Measurements from ENCODE around the gene DLX6.
"Not testable (repeated sequence)": the region's sequence is repeated elsewhere in the genome, so short reads cannot be mapped to it uniquely, and the experiment has no call there.

The DLX6 gene

GRCh38 chr7:97022491-97023306 lies 17.3 kb downstream of the DLX6 start:
- no peak for DNase-seq (ENCODE audit: low read depth in 2 of 2)

DNA sequence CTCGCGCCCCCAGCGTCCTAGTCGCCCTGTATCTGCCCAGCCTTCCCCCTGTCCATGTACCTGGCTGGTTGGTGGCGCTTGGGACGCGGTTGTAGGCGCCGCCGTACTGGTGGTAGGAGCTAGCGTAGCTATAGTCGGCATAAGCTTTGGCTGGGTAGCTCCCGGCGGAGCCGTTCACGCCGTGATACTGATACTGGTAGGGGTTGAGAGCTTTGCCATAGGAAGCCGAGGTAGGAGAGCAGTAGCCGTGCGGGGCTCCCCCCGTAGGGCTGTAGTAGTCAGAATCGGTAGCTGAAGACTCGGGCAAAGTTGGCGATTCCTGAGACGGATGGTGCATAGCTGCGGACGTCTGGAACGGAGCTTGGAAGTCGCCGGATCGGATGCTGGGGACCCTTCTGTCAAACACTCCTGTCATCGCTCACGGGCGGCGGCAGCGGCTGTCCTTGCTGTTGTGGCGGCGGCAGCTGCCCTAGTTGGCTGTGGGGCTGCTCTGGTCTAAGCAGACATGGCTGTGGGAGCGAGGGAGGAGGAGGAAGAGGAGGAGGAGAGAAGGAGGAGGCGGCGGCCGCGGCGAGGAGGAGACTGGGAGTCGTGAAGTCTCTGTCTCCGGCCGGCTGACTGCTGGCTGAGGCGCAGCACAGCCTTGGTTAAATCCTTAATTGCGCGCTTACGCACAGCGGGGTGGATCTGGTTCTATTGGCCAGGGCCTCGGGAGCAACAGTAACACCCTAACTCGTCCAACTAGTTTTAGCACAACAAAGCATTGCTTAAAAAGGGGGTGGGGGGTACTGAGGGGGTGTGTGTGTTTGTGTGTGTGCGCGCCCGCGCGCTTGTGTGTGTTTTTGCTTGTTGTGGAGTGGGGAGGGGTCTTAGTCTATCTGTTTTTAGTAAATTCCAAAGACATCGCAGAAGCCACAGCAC lies 19.1 kb downstream of the DLX6 start, which contains the start of gene DLX5:
Gene DLX5 (minus strand): TSS at position 623 of the 921 bp plus-strand sequence. CDS start 208 bp downstream, at position 415.
- no peak for DNase-seq (ENCODE audit: low read depth in 2 of 2)

- no peak for DNase-seq (ENCODE audit: low read depth in 2 of 2)
Measured at GRCh38 chr7:97025130-97025499, 19.8 kb downstream of the DLX6 start.

- no peak for DNase-seq (ENCODE audit: low read depth in 2 of 2)
Measured at GRCh38 chr7:97025983-97026714, 20.8 kb downstream of the DLX6 start.

GRCh38 chr7:97026715-97027426 lies 21.5 kb downstream of the DLX6 start:
- DNase-seq (ENCODE audit: low read depth in 2 of 2): no peak

- DNase-seq (ENCODE audit: low read depth in 2 of 2): peak; percentile 46 to 55
Measured at GRCh38 chr7:97027427-97028234, 22.3 kb downstream of the DLX6 start.

- DNase-seq (ENCODE audit: low read depth in 2 of 2): not testable (repeated sequence)
Measured at GRCh38 chr7:97034213-97034852, 29.0 kb downstream of the DLX6 start.

DNA sequence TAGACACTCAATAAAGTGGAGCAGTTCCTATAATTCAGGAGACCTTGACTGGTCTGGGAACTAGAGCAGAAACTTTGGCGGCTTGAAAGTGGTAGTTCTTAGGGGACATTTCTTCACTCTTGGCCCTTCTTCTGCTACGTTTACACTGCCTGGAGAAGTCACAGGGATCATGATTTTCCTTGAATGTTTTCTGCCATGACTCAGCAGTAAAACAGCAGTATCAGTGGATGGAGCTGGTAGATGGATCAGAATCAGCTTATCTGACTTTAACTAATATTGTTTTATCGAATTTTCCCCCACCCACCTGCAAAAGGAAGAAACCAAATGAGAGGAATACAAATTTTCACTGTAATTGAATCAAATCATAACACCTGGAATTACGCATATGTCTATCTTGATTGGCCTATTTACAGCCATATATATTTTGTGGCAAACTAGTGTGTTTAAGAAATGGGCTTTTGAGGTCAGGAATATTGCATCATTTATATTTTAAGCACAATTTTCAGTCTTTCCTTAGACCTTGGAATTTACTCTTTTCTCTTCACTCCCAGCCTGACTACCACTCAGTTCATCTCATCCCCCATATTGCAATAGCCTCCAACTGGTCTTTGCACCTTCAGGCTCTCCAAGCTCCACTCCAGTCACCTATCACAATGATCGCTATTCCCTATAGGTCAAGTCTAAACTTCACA lies 34.2 kb downstream of the DLX6 start:
- no peak for DNase-seq (ENCODE audit: low read depth in 2 of 2)

DNA sequence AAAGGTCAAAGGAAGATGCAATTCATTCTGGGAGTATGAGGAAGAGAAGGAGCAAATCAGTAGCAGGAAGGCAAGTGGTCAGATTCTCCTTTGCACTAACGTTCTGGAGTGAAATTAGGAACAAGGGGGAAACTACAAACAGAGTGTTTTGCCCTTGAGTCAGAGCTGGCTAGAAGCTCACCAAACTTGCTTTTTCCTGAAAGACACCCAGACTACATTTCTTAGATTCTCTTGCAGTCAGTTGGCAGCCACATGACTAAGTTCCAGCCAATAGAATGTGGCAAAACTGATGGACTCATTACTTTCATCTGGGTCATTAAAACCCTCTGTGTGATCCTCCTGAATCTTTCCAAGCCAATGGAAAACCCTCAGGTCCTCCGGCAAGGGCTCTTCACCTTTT lies 37.9 kb downstream of the DLX6 start:
- DNase-seq (ENCODE audit: low read depth in 2 of 2): no peak
